ENCODE measurements around the gene GALNT17.

Gene GALNT17

GRCh38 chr7:71517940-71518699 lies 386.2 kb downstream of the GALNT17 start:
- POLR2A ChIA-PET = no interaction called here

GRCh38 chr7:71518880-71519279 lies 386.9 kb downstream of the GALNT17 start:
- no peak for DNase-seq (ENCODE audit: low read depth, low spot score)
- ChIA-PET POLR2A (no interaction called here), CTCF (no interaction called here)
- TF ChIP-seq CTCF (IDR thresholded peaks at IDR 0.05; ENCODE audit: insufficient read depth, low read length, missing control alignments) = no peak
- H3K4me3 ChIP-seq (ENCODE audit: low read depth, low read length) = no peak overlapping the region

More at GRCh38 chr7:71517940-71518699, 386.2 kb downstream of the GALNT17 start:
- H3K4me3 ChIP-seq (ENCODE audit: low read depth, low read length) = no peak overlapping the region
- CTCF ChIA-PET = no interaction called here
- TF ChIP-seq CTCF (IDR thresholded peaks at IDR 0.05; ENCODE audit: insufficient read depth, low read length, missing control alignments) = no peak
- DNase-seq (ENCODE audit: low read depth, low spot score) = no peak

DNA sequence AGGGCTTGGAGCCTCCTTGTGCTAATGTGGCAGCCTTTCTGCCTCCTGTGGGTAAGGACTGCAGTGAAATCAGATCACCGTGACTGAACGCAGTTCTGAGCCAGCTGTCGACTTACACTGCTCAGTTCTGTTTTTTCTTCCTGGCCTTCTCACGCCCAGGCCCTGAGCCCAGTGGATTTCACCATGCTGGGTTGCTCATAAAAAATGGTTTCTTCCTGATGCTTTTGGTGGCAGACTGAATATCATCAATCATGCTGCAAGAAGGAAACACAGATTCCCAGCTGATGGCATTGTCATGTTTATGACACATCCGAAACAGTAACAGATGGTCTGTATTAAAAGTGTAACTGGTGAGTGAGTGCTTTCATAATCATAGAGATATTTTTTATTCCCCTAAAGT lies 389.6 kb downstream of the GALNT17 start:
- DNase-seq (ENCODE audit: low read depth, low spot score) = no peak

GRCh38 chr7:71526106-71526505 lies 394.2 kb downstream of the GALNT17 start:
- CTCF ChIA-PET = no interaction called here
- DNase-seq (ENCODE audit: low read depth, low spot score) = no peak
- no peak for TF ChIP-seq CTCF (IDR thresholded peaks at IDR 0.05; ENCODE audit: insufficient read depth, low read length, missing control alignments)
- no peak overlapping the region for H3K4me3 ChIP-seq (ENCODE audit: low read depth, low read length)
- POLR2A ChIA-PET = no interaction called here

More for the DNA sequence above, 389.6 kb downstream of the GALNT17 start:
- TF ChIP-seq CTCF (IDR thresholded peaks at IDR 0.05; ENCODE audit: insufficient read depth, low read length, missing control alignments) = no peak
- CTCF ChIA-PET = interaction anchor here (1.1 kb wide), 1 partner anchor 8 kb away, joined by 3 read pairs; no protein-coding TSS in a partner anchor
- POLR2A ChIA-PET = no interaction called here
- no peak overlapping the region for H3K4me3 ChIP-seq (ENCODE audit: low read depth, low read length)

DNA sequence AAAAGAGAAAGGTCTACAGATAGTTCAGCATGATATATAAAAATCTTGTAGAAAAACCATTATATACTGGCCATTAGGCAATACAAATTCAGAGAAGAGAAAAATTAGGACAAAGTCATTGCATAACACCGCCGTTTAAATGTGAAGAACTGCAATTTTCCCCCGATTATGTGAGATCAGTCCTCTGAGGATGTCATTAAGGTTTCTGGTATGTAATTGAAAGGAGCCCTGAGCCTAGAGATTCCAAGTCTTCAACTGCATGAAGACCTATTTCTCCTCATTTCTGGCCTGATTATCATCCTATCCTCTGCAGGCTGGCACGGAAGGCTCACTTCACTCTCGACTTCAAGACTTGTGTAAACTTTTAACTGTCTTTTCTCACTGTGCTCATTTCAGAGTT lies 395.3 kb downstream of the GALNT17 start:
- no peak for TF ChIP-seq CTCF (IDR thresholded peaks at IDR 0.05; ENCODE audit: insufficient read depth, low read length, missing control alignments)
- ChIA-PET CTCF (no interaction called here), POLR2A (no interaction called here)
- H3K4me3 ChIP-seq (ENCODE audit: low read depth, low read length) = no peak overlapping the region
- no peak for DNase-seq (ENCODE audit: low read depth, low spot score)

DNA sequence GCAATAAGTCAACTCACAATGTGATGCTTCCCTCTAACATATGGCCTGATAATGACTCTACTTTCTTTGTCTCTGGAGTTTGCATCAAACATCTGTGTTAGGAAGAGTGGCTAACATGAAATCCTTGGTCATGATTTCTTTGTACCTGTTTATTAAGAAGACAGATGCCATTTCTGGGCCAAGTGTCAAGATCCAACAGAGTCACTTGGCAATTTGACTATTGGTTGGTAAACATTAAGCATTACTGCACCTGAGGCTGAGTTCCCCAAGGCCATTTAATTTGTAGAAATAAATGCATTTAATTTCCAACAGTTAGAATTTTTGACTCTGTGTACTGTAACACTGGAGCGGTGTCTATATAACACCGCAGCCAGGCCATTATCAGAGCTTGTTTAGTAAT lies 403.7 kb downstream of the GALNT17 start:
- POLR2A ChIA-PET = no interaction called here
- TF ChIP-seq CTCF (IDR thresholded peaks at IDR 0.05; ENCODE audit: insufficient read depth, low read length, missing control alignments) = no peak
- DNase-seq (ENCODE audit: low read depth, low spot score) = no peak
- H3K4me3 ChIP-seq (ENCODE audit: low read depth, low read length) = no peak overlapping the region
- CTCF ChIA-PET = no interaction called here
